Skeletal muscle cell (primary cell): ENCODE measurements around the gene HSP90AA1.
"Not testable (repeated sequence)": the region's sequence is repeated elsewhere in the genome, so short reads cannot be mapped to it uniquely, and the experiment has no call there.

ENCODE experiments used
- DNase-seq: peaks from one replicate; pipeline ENCODE4 v3.0.0-alpha.2; 2010; ENCODE audit warnings: low read depth
- H3K4me3 ChIP-seq: 2 replicates; pipeline ENCODE4 v1.5.1; 2011; ENCODE audit warnings: low read depth, mild to moderate bottlenecking, control low read depth, low read length, moderate library complexity

HSP90AA1 gene

DNA sequence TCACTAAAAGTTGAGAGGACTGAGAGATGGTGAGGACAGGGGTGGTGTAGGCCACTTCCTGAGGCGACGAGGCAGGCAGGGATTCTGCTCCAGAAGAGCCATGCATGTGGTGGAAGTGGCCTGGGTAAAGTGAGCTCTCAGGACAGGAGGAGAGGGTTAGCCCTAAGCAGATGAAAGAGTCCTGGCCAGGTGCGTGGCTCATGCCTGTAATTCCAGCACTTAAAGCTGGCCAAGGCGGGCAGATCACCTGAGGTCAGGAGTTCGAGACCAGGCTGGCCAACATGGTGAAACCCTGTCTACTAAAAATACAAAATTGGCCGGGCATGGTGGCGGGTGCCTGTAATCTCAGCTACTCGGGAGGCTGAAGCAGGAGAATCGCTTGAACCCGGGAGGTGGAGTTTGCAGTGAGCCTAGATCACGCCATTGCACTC, 8.5 kb downstream of the HSP90AA1 start:
- not testable (repeated sequence) for DNase-seq, H3K4me3 ChIP-seq

DNA sequence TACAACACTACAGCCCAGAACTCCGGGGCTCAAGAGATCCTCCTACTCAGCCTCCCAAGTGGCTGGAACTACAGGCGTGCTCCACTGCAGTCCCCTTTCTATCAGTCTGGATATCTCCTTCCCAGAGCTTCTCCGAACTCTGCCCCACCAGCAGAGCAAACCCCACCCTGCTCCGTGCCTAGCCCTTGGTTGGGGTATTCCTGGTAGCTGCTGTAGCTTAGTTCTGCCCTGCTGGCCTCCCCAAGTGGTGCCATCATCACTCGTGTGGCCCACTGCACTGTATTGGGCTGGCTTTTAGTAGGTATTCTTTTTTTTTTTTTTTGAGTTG, 9.5 kb downstream of the HSP90AA1 start:
- H3K4me3 ChIP-seq: no peak overlapping the region

DNA sequence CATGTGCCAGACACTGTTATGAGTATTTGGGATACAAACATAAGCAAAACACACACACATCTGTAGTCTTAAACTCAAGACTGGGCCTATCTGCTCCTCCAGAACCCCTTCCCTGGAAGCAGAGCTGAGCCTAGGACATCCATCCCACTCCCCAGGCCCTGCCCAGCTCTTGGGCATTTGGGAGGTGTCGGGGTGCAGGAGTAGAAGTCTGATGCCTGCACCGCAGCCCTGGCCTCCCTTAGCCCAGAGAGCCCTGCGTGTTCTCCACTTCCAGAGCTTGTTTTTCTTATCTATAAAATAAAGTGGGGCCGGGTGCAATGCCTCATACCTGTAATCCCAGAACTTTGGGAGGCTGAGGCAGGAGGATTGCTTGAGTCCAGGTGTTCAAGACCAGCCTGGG, 11.7 kb downstream of the HSP90AA1 start:
- no peak for DNase-seq
- H3K4me3 ChIP-seq: no peak overlapping the region

More for the DNA sequence above, 9.5 kb downstream of the HSP90AA1 start:
- no peak for DNase-seq

DNA sequence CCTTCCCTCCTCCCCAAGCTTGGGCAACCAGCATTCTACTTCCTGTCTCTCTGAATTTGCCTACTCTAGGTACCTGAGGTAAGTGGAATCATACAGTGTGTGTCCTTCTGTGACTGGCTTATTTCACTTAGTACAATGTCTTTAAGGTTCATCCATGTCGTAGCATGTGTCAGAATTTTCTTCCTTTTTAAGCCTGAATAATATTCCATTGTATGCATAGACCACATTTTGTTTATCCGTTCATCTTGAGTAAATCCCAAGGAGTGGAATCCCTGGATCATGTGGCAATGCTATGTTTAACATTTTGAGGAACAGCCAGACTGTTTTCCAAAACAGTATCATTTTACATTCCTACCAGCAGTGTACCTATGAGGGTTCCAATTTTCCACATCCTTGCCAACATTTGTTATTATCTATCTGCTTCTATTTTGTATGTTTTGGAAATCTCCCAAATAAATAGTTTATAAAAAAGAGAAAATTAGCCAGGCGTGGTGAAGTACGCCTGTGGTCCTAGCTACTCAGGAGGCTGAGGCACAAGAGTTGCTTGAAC, 12.4 kb downstream of the HSP90AA1 start:
- no peak overlapping the region for H3K4me3 ChIP-seq
- no peak for DNase-seq

DNA sequence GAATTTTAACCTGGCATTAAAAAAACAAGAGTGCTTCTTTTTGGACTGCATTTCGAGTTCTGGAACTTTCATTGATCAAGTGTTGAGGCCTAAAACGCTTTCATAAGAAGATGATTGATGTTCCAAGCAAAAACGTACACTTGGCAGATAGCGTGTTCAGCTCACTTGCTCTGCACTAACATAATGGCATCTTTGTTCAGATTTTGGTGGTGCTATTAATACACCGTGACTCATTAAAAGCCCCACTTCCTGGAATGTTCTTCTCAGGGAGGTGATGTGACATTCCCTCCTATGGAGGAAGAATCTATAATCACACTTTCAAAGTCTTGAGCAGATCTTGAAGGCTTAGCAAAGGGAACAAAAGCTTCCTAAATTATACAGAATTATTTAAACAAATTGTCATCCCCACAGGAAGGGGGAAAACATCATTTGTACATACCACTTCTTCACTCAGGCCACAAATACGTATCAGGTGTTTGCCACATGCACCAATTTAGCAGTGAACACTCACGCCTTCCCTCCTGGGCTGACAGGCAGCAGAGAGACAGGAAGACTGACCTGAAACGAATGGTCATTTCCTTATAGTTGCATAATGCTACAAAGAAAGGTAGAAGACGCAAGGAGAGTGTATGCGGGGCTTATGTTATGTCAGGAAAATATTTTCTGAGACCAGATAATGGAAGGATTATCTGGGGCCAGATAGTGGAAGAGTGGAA, 15.4 kb downstream of the HSP90AA1 start:
- DNase-seq: no peak
- H3K4me3 ChIP-seq: no peak overlapping the region

DNA sequence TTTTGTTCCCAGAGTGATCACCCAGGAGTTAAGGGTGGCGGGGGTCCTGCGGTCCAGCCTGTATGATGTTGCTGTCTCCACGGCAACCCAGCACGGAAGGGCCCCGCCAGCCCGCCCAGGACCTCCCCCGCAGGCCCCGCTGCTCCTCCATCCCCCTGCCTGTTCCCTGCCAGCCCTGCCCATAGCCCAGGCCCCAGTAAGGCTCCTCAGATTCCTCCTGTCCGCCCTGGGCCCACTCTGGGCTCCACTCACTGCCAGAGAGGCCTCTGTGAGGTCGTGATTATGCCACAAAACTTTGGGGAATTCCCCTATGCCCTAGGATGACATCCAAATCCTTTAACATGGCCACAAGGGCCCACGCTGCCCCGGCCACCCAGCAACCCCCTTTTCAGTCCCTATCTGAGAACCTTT, 20.8 kb downstream of the HSP90AA1 start:
- no peak overlapping the region for H3K4me3 ChIP-seq
- no peak for DNase-seq

DNA sequence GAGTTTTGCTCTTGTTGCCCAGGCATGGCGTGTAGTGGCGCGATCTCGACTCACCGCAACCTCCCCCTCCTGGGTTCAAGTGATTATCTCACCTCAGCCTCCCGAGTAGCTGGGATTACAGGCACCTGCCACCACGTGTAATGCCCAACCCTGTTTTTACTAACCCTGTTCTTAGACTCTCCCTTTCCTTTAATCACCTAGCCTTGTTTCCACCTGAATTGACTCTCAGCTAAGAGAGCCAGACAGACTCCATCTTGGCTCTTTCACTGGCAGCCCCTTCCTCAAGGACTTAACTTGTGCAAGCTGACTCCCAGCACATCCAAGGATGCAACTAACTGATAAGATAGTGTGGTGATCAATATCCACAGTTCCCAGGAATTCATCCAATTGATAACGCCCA, 22.3 kb downstream of the HSP90AA1 start:
- not testable (repeated sequence) for DNase-seq, H3K4me3 ChIP-seq

DNA sequence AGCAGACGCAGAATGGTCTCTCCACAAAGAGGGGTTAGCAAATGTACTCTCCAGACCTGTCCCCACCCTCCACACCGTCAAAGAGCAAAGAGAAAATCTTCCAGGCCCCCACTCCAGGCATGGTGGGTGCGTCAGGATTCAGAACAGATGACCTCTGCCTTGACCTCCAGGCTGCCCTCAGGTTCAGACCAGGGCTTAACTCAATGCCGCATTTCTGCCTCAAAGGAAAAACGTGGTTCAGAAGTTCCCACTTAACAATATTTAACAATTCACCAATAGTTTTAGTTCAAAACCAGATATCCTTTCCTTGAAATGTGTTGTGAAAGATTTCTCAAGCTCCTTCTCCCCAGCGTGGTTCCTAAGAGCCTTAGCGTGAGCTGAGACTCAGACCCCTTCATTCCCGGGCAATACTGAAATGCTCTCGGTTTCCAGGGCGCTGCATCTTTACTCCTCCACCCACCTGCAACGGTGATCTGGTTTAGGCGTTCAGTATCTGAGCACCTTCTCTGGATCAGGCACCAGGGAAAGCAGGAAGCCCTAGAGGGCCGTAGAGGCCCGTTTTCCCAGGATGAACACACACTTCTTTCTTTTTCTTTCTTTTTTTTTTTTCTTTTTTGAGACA, 22.9 kb downstream of the HSP90AA1 start:
- no peak overlapping the region for H3K4me3 ChIP-seq
- no peak for DNase-seq

DNA sequence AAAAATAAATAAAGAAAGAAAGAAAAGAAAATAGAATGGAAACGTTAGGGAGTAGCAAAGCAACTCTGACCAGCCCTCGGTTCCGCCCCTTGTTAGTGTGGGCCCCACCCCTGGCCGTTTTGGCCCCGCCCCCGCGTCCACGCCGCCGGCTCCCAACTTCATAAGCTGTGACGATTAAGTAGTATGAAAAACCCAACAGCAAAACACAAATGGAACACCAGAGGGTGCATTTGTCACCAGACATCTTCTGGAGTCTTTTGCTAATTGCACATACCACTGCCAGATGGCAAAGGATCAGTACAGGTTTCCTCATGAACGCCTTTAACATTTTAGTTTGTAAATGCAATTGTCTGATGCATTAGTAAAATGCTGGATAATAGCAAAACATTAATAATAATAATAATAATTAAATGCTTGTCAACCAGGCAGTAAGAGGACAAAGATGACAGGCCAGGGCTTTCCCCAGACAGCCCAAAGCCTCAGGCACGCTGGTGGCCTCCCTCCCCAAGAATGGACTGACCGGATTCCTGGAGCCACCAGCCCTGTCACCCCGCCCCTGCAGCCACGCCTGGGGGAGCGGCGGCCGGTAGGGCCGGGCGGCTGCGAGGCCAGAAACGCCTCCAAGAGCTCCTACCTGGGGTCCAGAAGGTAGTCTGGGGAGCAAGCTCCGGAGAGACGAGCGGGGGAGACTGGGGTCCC, 23.6 kb downstream of the HSP90AA1 start:
- DNase-seq: peak; percentile 54
- H3K4me3 ChIP-seq: no peak overlapping the region

DNA sequence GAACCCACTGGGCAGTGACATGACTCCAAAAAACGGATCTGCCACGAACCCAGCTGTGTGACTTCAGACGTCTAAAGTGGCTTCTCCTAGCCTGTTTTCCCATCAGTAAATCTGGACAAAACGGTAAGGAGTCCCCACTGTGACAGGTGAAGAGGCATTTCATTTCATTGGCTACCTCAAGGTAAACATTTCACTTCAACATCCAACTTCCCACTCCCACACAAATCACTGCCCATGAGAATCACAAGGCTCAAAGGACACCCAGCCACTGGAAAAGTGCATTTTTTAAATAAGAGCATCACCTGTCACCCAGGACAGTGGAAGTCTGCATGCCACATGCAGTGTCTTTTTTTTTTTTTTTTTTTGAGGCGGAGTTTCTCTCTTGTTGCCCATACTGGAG, 27.9 kb downstream of the HSP90AA1 start:
- DNase-seq: no peak
- H3K4me3 ChIP-seq: no peak overlapping the region

DNA sequence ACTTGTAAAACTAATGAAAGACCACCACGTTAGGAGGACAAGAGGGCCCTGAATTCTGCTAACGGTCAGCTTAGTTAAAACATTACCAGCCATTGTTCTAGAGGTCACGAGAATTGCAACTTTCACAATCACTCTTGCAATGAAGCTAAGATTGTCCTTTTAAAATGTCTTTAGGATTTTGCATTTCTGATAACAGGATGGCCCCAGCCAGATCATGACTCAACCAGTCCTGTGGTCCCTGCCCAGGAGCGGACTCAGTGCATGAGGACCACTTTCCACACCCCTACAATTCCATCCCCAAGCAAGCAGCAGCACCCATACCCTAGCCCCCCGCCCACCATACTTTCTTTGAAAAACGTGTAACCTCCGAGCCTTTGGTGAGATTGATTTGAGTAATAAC, 28.7 kb downstream of the HSP90AA1 start:
- H3K4me3 ChIP-seq: no peak overlapping the region
- DNase-seq: no peak

DNA sequence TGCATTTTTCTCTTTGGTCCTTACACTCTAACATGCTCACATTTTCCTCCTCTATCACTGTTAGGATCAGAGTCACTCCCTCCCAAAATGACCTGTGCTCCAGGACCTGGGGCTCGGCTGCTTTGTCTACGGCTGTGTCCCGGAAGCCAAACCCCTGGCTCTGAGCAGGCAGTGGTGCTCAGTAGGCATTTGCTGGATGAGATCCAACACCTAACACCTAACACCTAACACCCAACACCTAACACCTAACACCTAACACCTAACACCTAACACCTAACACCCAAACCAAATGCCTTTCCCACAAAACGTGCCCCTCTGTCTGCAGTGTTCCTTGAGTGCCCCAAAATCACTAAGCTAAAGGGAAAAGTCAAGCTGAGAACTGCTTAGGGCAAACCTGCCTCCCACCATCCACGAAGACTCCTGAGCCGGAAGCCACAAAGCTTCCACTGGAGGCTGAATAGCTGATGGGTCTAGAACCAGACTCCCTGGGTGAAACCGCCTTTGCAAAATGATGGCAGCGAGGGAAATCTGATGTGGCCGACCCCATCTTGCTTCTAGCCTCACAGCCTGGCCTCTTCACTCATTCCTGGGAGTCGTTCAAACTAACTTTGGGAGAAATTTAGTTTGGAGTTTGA, 29.2 kb downstream of the HSP90AA1 start:
- H3K4me3 ChIP-seq: no peak overlapping the region
- DNase-seq: no peak

DNA sequence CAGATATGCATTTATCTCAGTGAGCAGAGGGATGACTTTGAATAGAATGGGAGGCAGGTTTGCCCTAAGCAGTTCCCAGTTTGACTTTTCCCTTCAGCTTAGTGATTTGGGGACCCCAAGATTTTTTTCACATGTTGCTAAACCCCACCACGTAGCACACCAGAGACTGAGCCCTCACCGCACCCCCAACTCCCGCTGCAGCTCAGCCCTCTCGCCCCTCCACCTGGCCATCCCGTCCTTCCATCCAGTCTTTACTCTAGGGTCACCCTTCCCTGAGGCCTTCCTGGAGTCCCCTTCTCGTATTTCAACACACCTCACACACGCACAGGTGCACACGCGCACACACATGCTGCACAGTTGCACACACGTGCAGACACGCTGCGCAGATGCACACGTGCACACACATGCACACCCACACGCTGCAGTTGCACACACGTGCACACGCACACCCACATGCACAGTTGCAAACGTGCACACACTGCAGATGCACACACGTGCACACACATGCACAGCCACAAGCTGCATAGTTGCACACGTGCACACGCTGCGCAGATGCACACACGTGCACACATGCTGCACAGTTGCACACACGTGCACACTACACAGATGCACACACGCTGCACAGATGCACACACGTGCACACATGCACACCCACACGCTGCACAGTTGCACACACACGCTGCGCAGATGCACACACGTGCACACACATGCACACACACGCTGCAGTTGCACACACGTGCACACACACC, 30.0 kb downstream of the HSP90AA1 start:
- no peak overlapping the region for H3K4me3 ChIP-seq
- DNase-seq: no peak

DNA sequence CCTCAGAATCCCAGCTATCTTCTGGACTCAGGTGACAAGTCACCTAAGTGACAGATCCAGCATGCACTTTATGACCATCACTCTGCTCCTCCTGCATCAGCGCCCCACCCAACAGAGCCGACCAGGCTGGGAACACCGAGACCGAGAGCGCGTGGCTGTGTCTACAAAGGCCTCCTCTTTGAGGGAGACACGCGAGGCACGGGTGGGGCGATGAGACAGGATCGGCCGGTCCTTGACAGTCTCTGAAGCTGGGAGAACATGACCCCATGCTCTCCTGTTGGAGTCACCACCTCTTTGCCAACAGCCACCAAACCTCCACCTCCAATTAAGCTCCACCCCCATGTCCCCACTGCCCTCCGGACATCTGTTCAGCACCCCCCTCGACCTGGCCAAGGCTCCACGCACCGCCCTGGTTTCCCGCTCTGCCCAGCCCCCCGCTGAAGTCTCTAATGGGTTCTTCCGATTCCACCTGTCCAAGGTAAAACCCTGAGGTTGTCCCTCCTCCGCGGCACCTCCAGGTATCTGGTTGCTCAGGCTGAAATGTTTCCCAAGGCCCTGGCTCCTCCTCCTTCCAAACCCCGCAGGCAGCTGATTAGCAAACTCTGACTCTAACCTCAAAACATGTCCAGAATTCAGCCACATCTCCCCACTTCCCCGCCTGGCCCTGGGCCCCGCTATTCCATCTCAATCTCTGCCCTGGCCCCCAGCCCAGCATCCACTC, 31.5 kb downstream of the HSP90AA1 start:
- peak; percentile 21 for DNase-seq
- H3K4me3 ChIP-seq: no peak overlapping the region

DNA sequence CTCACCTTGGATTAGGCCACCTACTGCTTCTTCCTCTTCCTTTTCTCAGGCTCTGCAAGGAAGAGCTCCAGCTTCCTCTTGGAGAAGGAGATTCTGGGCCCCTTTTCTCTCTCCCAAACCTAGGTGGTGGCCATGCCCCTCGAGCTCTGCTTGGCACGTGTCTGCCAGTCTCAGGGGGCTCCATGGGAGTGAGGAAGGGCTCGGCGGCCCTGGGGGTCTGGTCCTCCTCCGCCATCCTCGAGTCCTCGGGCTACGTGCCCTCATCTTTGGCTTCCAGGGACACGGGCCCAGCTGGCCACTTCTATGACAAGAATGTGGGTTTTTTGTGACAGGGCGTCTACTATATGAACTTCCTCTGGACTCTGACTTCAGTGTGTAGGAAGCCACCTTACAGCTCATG, 34.3 kb downstream of the HSP90AA1 start:
- no peak overlapping the region for H3K4me3 ChIP-seq
- no peak for DNase-seq

DNA sequence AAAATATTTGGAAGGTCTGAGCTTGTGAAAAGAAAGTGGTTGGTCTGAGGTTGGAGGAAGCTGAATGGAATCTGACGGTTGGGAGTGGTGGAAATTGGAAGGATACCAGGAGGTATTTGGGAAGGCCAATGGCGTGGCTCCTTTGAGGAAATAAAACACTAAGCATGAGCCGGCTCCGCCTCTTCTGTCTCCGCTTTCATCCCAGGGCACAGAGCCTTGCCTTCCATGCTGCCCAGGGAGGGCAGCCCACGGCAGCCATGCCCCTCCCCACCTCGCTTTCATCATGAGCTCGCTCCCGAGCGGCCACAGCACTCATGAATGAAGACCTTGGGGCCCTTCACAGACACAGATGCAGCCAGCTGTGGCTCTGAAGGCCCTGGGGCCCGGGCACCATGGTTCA, 36.2 kb downstream of the HSP90AA1 start:
- DNase-seq: no peak
- H3K4me3 ChIP-seq: no peak overlapping the region

DNA sequence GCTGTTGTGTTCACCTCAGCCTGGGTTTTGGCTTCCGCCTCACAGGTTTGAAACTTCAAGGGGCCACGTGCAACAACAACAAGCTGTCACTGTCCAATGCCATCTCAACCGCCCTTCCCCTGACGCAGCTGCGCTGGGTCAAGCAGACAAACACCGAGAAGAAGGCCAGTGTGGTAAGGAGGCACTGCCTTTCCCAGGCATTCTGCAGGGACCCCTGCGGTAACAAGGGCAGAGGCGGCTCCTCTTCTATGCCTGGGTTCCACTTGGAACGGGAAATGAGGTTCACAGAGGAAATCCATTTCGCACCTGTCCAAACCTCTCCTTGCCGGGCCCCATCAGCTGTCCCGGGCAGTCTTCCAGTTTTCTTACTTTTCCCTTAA, 36.8 kb downstream of the HSP90AA1 start:
- H3K4me3 ChIP-seq: no peak overlapping the region
- DNase-seq: no peak

DNA sequence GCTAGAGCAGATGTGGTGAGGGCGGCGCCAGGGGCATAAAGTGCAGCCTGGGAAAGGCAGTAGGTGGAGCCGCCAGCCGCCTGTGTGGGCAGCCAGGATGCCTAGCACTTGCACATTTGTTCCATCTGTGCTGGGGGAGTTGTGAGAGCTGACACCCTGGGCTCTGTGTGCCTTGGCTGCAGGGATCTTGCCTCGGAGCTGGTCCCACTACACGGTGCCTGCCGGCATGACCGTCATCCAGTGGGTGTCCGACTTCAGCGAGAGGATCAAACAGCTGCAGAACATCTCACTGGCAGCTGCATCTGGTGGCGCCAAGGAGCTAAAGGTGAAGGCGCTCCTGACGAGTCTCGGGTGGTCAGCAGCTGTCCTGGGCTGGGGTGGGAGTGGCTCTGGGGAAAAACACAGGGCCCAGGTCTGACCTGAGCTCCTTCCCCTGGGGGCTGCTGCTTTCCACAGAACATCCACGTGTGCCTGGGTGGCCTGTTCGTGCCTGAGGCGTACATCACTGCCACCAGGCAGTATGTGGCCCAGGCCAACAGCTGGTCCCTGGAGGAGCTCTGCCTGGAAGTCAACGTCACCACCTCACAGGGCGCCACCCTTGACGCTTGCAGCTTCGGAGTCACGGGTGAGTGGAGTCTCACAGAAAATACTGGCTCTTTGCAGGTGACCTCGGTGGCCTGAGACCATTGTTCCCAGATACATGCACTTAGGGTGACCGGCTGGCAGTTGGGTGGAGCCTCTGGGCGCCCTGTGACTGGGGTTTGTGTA, 37.4 kb downstream of the HSP90AA1 start:
- DNase-seq: no peak
- no peak overlapping the region for H3K4me3 ChIP-seq
